Measurements from ENCODE around the gene SEPTIN8.

Gene SEPTIN8

DNA sequence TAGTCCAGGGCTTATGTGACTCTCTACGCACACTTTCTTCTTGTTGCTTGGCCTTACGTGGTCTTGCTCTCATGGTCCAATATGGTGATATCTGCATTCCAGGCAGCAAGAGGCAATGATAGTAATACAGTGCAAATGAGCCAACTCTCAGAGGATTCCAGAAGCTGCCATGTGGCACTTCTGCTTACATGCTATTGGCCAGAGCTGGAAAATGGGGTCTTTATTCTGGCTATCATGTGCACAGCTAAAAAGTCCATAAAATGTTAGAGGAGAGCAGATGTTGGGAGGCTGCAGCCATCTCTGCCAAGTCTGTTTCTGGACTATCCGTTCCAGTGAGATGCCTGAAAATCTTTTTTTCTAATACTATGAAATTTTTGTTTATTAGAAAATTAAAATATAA, 2.9 kb upstream of the SEPTIN8 start:
- no peak for DNase-seq

DNA sequence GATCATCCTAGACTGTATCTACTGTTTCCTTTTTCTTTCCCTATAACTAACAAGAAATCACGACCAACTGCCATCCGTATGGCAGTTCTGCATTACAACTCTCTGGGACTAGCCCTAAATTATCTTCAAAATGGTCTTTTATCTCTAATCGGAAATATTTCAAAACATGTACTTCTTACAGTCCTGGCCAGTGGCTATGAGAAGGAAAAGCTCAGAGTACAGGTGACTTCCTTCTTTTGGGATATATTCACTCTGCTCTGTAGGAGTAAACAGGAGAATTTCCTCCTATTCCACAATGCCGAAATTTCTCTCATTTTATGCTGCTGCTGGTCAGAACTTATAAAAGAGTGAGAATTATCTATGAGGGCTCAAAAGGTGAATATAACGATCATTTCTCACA, 1.8 kb upstream of the SEPTIN8 start:
- no peak for DNase-seq

DNA sequence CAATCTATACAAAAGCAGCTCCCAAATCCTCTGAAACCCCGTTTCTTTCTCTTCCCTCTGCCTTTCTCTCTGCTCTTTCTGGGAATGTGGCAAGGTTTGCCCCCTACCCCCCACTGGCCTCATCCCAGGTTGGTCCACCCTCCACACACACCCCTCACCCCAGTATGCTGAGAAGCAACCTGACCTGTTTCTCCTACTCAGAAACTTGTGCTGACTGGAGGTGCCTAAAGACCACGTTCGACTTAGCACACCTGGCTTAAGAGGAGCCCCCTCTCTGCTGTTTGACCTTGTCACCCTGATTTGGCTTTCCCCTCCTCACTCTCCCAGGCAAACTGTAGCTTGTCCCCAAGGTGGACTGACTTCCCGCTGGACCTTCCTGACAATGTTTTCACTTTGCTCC, 1.1 kb upstream of the SEPTIN8 start:
- no peak for DNase-seq

- no peak for DNase-seq
Measured at GRCh38 chr5:132776938-132777208, 166 bp downstream of the SEPTIN8 start.

- DNase-seq, result no peak
Measured at GRCh38 chr5:132776131-132776937, 705 bp downstream of the SEPTIN8 start.

DNA sequence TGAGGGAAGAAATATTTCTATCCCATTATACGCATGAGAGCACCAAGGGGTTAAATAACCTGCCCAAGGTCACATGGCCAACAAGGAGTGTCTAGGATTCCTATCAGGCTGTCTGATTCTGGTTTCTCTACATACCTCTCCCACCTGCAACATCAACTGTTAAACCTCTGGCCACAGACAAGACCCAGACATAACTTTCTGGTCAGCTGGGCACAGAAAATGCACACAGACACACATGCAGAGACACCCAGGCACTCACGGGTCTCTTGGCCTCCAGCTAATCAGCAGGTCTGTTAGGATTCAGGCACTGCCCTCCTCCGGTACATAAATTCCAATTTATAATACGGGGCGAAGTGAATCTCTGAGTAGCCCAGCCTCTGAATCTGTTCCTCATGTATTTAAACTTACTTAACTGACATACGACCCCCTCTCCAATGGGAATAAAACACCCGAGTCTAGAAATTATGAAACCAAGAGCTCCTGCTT, 1.5 kb downstream of the SEPTIN8 start:
- no peak for DNase-seq

GRCh38 chr5:132774896-132775295, 2.1 kb downstream of the SEPTIN8 start:
- DNase-seq, result no peak

DNA sequence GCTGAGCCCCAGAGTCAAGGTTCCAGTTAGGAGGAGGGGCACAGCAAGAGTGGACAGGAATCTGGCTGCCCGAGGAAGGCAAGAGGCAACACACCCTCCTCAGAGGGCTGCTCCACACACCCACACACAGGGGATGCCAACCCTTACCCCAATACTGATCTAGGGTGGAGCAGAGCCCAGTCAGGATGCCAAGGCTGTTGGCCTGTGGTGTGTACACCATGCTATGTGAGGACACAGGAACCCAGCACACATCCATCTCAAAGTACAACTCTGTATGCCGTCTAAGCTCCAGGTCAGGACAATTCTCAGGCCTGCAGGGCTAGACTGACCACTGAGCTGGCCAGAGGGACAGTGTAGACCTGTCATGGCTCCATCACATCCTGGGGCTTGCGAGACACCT, 2.6 kb downstream of the SEPTIN8 start:
- DNase-seq, result no peak

GRCh38 chr5:132773601-132774355, 3.3 kb downstream of the SEPTIN8 start:
- no peak for DNase-seq

DNA sequence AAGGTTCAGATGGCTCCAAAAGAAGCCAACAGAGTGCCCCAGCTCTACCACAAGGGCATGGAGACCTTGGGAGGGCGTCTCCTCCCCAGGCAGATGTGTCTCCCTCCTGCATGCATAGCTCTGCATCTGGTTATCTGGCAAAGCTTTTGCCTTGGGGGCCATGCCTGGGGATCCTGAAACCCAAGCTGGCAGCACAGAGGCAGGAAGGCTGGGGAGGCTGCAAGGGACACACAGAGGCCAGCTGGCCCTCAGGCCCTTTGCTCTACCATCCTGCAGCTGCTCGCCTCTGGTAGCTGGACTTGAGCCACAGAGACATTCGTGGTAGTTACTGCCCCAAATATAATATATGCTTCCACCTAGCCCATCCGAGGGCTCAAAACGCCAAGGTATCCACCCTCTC, 3.9 kb downstream of the SEPTIN8 start:
- no peak for DNase-seq

DNA sequence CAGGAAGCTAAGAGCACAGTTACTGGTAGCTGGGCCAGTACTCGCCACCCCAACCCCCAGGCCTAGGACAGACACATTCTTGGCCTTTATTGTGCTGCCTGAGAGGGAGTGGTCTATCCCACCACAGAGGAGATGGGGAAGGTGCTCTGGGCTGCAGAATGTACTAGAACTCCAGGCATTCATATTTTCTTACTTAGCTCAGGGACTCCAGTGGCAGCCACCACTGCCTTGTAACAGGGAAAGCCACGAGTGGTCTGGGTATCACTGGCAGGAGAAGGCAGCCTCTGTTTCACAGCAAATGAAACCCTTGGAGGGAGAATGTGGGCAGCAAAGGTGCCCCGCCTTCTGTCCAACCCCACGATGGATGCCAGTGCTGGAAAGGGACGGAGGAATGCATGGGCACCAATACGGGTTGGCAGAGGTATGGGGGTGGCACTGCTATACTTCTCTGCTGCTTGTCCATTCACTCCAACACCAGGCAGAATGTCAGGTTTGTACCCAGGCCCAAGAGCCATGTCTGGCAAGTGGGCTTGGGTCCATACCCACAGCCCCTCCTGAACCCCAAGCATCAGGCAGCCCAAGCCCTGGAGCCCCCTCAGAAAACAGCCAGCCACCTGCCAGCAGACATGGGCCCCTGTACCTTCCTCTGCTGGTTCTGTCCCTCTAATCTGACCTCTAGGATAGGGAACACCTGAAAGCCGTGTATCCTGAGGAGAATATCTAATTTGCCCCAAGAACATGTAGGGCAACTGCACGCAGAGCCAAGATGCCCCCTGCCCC, 4.6 kb downstream of the SEPTIN8 start:
- no peak for DNase-seq

DNA sequence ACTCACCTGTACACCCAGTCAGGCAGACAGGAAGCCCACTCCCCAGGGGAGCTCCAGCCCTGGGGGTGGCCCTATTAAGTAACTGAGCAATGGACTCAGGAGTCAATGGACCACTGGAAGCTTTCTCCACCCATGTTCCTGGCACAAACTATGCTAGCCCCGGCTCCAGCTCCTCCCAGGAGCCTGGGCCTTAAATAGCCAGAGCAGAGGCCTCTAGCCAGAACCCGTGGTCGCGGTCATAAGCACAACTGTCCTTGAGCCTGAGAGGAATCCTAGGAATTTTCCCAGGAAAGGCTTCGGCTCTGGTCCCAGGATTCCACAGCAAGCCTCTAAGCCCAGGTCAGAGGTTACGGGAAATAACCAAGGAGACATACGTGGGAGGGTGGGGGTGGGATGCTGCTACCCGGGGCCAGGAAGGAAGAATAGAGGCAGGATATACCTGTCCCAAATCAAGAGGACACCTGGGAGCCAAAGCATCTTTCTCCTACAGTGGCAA, 5.5 kb downstream of the SEPTIN8 start:
- no peak for DNase-seq

GRCh38 chr5:132770476-132771159, 6.4 kb downstream of the SEPTIN8 start:
- no peak for DNase-seq

GRCh38 chr5:132768485-132768868, 8.6 kb downstream of the SEPTIN8 start:
- DNase-seq, result no peak

- no peak for DNase-seq
Measured at GRCh38 chr5:132767150-132767549, 9.9 kb downstream of the SEPTIN8 start.

GRCh38 chr5:132766806-132767055, 10.3 kb downstream of the SEPTIN8 start:
- DNase-seq, result no peak

- DNase-seq, result no peak
Measured at GRCh38 chr5:132766020-132766805, 10.8 kb downstream of the SEPTIN8 start.

DNA sequence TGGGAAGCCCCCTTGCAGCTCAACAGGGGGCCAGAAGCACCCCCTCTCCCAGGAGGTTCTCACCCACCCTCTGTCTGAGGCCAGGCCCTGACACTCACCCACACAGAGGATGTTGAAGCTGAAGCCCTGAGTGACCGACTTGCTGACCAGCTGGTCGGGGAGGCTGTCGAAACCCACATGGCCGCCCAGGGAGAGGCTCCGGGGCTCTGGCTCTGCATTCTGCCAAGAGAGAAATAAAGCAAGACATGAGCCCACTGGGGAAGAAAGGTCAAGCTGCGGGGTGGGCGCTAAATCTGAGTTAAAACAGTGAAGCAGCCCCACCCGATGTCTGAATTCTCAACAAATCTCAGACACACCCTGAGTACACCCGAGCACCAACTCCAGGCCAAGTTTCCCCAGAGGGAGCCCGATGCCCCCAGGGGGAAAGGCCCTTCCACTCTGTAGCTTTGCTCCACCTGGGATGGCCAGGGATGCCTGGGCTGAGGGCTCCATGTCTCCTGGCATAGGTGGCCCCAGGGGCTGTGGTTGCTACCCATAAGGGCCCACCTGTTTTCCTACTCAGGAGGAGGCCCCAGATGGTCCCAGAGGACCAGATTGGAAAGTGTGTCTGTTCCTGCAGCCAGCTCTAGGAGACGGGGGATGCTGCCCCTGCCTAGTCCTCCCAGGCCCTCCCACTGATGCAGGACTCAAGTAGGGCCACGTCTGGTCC, 11.6 kb downstream of the SEPTIN8 start:
- DNase-seq, result no peak

DNA sequence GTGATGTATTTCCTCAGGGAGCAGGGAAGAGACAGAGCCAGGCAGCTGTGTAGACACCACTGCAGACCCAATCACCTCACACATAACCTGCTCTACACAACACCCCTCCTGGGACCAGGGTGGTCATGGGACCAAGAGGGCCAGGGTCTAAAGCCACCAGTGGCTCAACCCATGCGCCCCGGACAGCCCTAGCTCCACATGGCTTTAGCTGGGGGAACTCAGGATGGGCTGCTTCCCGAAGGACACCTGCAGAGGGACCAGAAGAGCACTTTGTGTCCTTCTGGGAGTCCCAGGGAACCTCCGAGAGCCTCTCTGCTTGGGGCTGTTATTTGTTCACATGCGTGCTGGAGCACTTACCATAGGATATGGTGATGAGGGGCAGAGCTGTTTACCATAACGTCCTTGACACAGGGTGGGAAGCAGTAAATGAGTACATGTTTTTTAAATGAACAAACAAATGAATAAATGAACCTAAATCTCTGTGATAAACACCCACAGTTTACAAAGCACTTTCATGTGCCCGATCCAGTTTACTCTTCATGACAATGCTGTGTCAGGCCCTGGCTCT, 12.3 kb downstream of the SEPTIN8 start:
- no peak for DNase-seq

DNA sequence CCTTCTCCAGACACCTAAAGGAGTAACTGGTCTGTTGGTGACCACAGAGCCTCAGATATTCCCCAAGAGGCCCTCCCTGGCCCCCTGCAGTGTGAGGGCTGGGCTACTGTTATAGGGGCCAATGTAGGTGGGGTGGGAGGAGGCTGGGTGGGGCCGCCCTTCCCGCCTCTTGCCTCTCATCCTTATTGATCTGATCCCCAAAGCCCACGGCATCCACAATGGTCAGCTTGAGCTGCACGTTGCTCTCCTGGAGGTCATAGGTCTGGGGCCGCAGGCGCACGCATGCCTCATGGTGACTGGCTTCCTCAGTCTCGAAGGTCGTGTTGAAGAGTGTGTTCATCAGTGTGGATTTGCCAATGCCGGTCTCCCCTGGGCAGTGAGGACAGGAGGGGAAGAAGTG, 13.0 kb downstream of the SEPTIN8 start:
- DNase-seq, result no peak
